CD14-positive monocyte (primary cell): Measurements from ENCODE around the gene ISY1. TPM values are rescaled to one million over a fixed set of nuclear protein-coding genes. Genes with fewer than 3 reads are reported as not detected.

Experiments
- DNase-seq, 3 donors: peaks; one replicate each; pipeline ENCODE4 v3.0.0-alpha.2; 2011 to 2022
- H2AFZ ChIP-seq: 2 replicates; pipeline ENCODE4 v1.6.0; 2012; ENCODE audit warnings: mild to moderate bottlenecking, low read depth, low read length, inconsistent platforms; ENCODE audit not compliant: insufficient read depth, poor library complexity, severe bottlenecking
- H3K27ac ChIP-seq, 2 donors: 1 replicate in 1 of 2; 2 replicates in 1 of 2; pipeline ENCODE4 v1.5.1; 2012 to 2013; ENCODE audit warnings: low read length in 2 of 2, control low read depth in 1 of 2, inconsistent platforms in 1 of 2, low read depth in 1 of 2, mild to moderate bottlenecking in 1 of 2
- H3K27me3 ChIP-seq, 2 donors: one replicate each; pipeline versions ENCODE4 v1.6.0 to v1.6.1; 2011 to 2013; ENCODE audit warnings: low read length in 2 of 2; ENCODE audit not compliant: control insufficient read depth in 2 of 2, insufficient read depth in 2 of 2
- H3K36me3 ChIP-seq, 2 donors: replicated peaks in 1 of 2; 1 replicate in 1 of 2; 2 replicates in 1 of 2; pipeline versions ENCODE4 v1.5.1 to v1.6.1; 2012 to 2013; ENCODE audit warnings: low read length in 2 of 2, control low read depth in 1 of 2, inconsistent platforms in 1 of 2, mild to moderate bottlenecking in 1 of 2; ENCODE audit not compliant: insufficient read depth in 2 of 2, control insufficient read depth in 1 of 2
- H3K4me1 ChIP-seq, 2 donors: 1 replicate in 1 of 2; 2 replicates in 1 of 2; pipeline versions ENCODE4 v1.5.1 to v1.6.1; 2012 to 2013; ENCODE audit warnings: low read length in 2 of 2, control low read depth in 1 of 2, inconsistent platforms in 1 of 2, mild to moderate bottlenecking in 1 of 2, moderate library complexity in 1 of 2; ENCODE audit not compliant: insufficient read depth in 2 of 2, control insufficient read depth in 1 of 2
- H3K4me2 ChIP-seq: replicated peaks from 2 replicates; pipeline ENCODE3; 2012; ENCODE audit warnings: low read length, moderate library complexity, mild to moderate bottlenecking; ENCODE audit not compliant: poor library complexity, severe bottlenecking; ENCODE audit errors: extremely low read depth
- H3K4me3 ChIP-seq, 3 experiments: fragments of 200-600 bp in 1 of 3; sonication (generic) in 1 of 3; replicated peaks in 1 of 3; 1 replicate in 2 of 3; 2 replicates in 1 of 3; pipeline ENCODE4 v1.5.1; 2011 to 2013; ENCODE audit warnings: low read length in 3 of 3, mild to moderate bottlenecking in 3 of 3, control low read depth in 2 of 3, low read depth in 2 of 3, inconsistent platforms in 1 of 3, moderate library complexity in 1 of 3
- H3K79me2 ChIP-seq: 2 replicates; pipeline ENCODE4 v1.6.0; 2012; ENCODE audit warnings: mild to moderate bottlenecking, control low read depth, inconsistent platforms, low read length, moderate library complexity; ENCODE audit not compliant: insufficient read depth
- H3K9ac ChIP-seq: 2 replicates; pipeline ENCODE4 v1.6.0; 2017; ENCODE audit warnings: low read length, mild to moderate bottlenecking; ENCODE audit not compliant: insufficient read depth, poor library complexity, severe bottlenecking
- H3K9me3 ChIP-seq, 2 donors: replicated peaks in 1 of 2; 1 replicate in 1 of 2; 2 replicates in 1 of 2; pipeline versions ENCODE4 v1.5.1 to v1.6.1; 2012 to 2013; ENCODE audit warnings: low read length in 2 of 2, control low read depth in 1 of 2; ENCODE audit not compliant: control insufficient read depth in 1 of 2, insufficient read depth in 1 of 2
- H4K20me1 ChIP-seq: 2 replicates; pipeline ENCODE4 v1.6.0; 2012; ENCODE audit warnings: mild to moderate bottlenecking, low read length, control low read depth, moderate library complexity; ENCODE audit not compliant: insufficient read depth
- H3K27ac Mint-ChIP-seq, 7 donors: one replicate each; pipeline ENCODE4 v1.8.0; 2020; ENCODE audit warnings: mild to moderate bottlenecking in 7 of 7, mixed read lengths in 7 of 7, moderate library complexity in 6 of 7, inconsistent platforms in 2 of 7
- H3K27me3 Mint-ChIP-seq, 3 donors: one replicate each; pipeline ENCODE4 v1.8.0; 2021 to 2022; ENCODE audit warnings: low read depth in 3 of 3, mild to moderate bottlenecking in 3 of 3, mixed read lengths in 3 of 3, moderate library complexity in 3 of 3, inconsistent platforms in 1 of 3
- H3K36me3 Mint-ChIP-seq, 2 donors: one replicate each; pipeline ENCODE4 v1.8.0; 2020; ENCODE audit warnings: mixed read lengths in 2 of 2, inconsistent platforms in 1 of 2, mild to moderate bottlenecking in 1 of 2
- H3K4me1 Mint-ChIP-seq: one replicate; pipeline ENCODE4 v1.8.0; 2020; ENCODE audit warnings: mild to moderate bottlenecking, mixed read lengths
- H3K4me3 Mint-ChIP-seq, 2 donors: one replicate each; pipeline ENCODE4 v1.8.0; 2020; ENCODE audit warnings: mild to moderate bottlenecking in 2 of 2, mixed read lengths in 2 of 2, moderate library complexity in 1 of 2
- H3K9me3 Mint-ChIP-seq, 7 donors: one replicate each; pipeline ENCODE4 v1.8.0; 2020 to 2022; ENCODE audit warnings: mixed read lengths in 7 of 7, mild to moderate bottlenecking in 6 of 7, moderate library complexity in 6 of 7, inconsistent platforms in 2 of 7
- CTCF ChIP-seq: fragments of 200-600 bp; IDR thresholded peaks from one replicate; pipeline ENCODE4 v1.8.0; 2022; ENCODE audit warnings: antibody characterized with exemption, mild to moderate bottlenecking
- WGBS: methylation state at CpG from one replicate; pipeline ENCODE4 v1.1.5; 2013; ENCODE audit warnings: missing lambda C conversion rate; ENCODE audit not compliant: insufficient coverage; 5-methylcytosine and 5-hydroxymethylcytosine counted together
- intact Hi-C, 2 donors: fragments of 100-400 bp; cut with micrococcal nuclease; formaldehyde crosslinking; loops; one replicate each; pipeline versions ENCODE4 v1.15.0 to v1.15.1; 2023
- polyA plus RNA-seq, 3 donors: library from polyadenylated mRNA; depleted of rRNA in 1 of 3; unstranded in 2 of 3; stranded (reverse) in 1 of 3; fragments of 300-500 nt in 2 of 3; fragments of >200 nt in 1 of 3; fragmentation: Illumina TruSeq in 2 of 3; gene quantifications; 1 replicate in 2 of 3; 2 replicates in 1 of 3; pipeline ENCODE4 v1.2.3, GENCODE V29; 2012 to 2021

Gene ISY1
- polyA plus RNA-seq, 3 donors = 25.2 to 70.7 (median 67.9) TPM

- H3K9me3 ChIP-seq = no peaks in the 10 kb centered on the region
- no peaks in the 10 kb centered on the region for H3K27me3 ChIP-seq
- Mint-ChIP-seq H3K4me3 (no peak overlapping the region), H3K4me1 (peaks cover 9% of the 10 kb centered on the region), H3K9me3 (peaks cover 0 to 3% (median 0%) of the 10 kb centered on the region in 7 donors), H3K36me3 (peaks cover 3 to 8% of the 10 kb centered on the region in 2 donors), H3K27ac (no peak overlapping the region), H3K27me3 (peaks cover 0 to 2% (median 0%) of the 10 kb centered on the region in 3 donors)
- H4K20me1 ChIP-seq = no peaks in the 10 kb centered on the region
- H3K4me3 ChIP-seq = no peak overlapping the region
- no peak overlapping the region for H2AFZ ChIP-seq
- no peaks in the 10 kb centered on the region for H3K36me3 ChIP-seq
- intact Hi-C loops = no loop called here
- 97% methylated on average over 5 of the region's 8 CpGs for WGBS
- H3K79me2 ChIP-seq = no peaks in the 10 kb centered on the region
- H3K27ac ChIP-seq = no peak overlapping the region
- no peak for TF ChIP-seq CTCF
- no peaks in the 10 kb centered on the region for H3K4me1 ChIP-seq
- H3K4me2 ChIP-seq = no peak overlapping the region
- no peak overlapping the region for H3K9ac ChIP-seq
- no peak for DNase-seq
Observed at GRCh38 chr3:129205109-129205832, 44.4 kb upstream of the ISY1 start.

GRCh38 chr3:129204473-129204872 is 43.6 kb upstream of the ISY1 start:
- peaks cover 3 to 8% of the 10 kb centered on the region in 2 donors for H3K36me3 Mint-ChIP-seq
- Histone ChIP-seq H3K36me3 (no peaks in the 10 kb centered on the region), H3K27me3 (no peaks in the 10 kb centered on the region), H3K4me2 (no peak overlapping the region), H3K4me1 (peaks cover 1 to 6% of the 10 kb centered on the region in 2 donors), H3K27ac (no peak overlapping the region), H3K9ac (no peak overlapping the region), H3K4me3 (no peak overlapping the region), H4K20me1 (no peaks in the 10 kb centered on the region), H3K9me3 (no peaks in the 10 kb centered on the region), H3K79me2 (no peaks in the 10 kb centered on the region), H2AFZ (no peak overlapping the region)
- peaks cover 14% of the 10 kb centered on the region for H3K4me1 Mint-ChIP-seq
- intact Hi-C loops = no loop called here
- DNase-seq = no peak
- peaks cover 0 to 2% (median 0%) of the 10 kb centered on the region in 3 donors for H3K27me3 Mint-ChIP-seq
- H3K27ac Mint-ChIP-seq = no peak overlapping the region
- no peak overlapping the region for H3K4me3 Mint-ChIP-seq
- WGBS = no CpG with 5 or more reads among the region's 2 CpGs
- H3K9me3 Mint-ChIP-seq = peaks cover 0 to 3% (median 0%) of the 10 kb centered on the region in 7 donors
- TF ChIP-seq CTCF = no peak
